HG02885 (cell line): ENCODE data around the gene SRCIN1.
"Not testable (repeated sequence)": the region's sequence is repeated elsewhere in the genome, so short reads cannot be mapped to it uniquely, and the experiment has no call there.

Experiments used
- ATAC-seq: cut with Tn5 transposase; IDR thresholded peaks from one replicate; pipeline ENCODE4 v1.9.1; 2021; ENCODE audit warnings: mild to moderate bottlenecking; ENCODE audit not compliant: unreplicated experiment, poor library complexity

SRCIN1 gene

GRCh38 chr17:38492067-38493040, 113.4 kb downstream of the SRCIN1 start:
- ATAC-seq, result not testable (repeated sequence)

GRCh38 chr17:38491346-38492066, 114.2 kb downstream of the SRCIN1 start:
- ATAC-seq, result not testable (repeated sequence)

- not testable (repeated sequence) for ATAC-seq
Measured at GRCh38 chr17:38489774-38490173, 116.0 kb downstream of the SRCIN1 start.

GRCh38 chr17:38485681-38486298, 120.0 kb downstream of the SRCIN1 start:
- not testable (repeated sequence) for ATAC-seq

GRCh38 chr17:38485146-38485468, 120.6 kb downstream of the SRCIN1 start:
- ATAC-seq, result no peak

GRCh38 chr17:38484242-38485145, 121.3 kb downstream of the SRCIN1 start:
- not testable (repeated sequence) for ATAC-seq

GRCh38 chr17:38482700-38483043, 123.1 kb downstream of the SRCIN1 start:
- not testable (repeated sequence) for ATAC-seq

GRCh38 chr17:38482039-38482699, 123.6 kb downstream of the SRCIN1 start:
- ATAC-seq, result not testable (repeated sequence)
